Mucosa of descending colon (tissue), 3 donors: ENCODE results near the gene FBXO3. TPM values are rescaled to one million over a fixed set of nuclear protein-coding genes. Genes with fewer than 3 reads are reported as not detected.
A peak's percentile ranks its signal among the peaks of the same experiment; 100 is the strongest.
"Not testable (repeated sequence)": the region's sequence is repeated elsewhere in the genome, so short reads cannot be mapped to it uniquely, and the experiment has no call there.

ENCODE experiments used
- ATAC-seq: fragments of 200-7000 bp; cut with Tn5 transposase; one replicate; pipeline ENCODE4 v1.9.1; 2020; ENCODE audit warnings: mild to moderate bottlenecking, moderate library complexity
- DNase-seq, 3 donors: peaks; one replicate each; pipeline ENCODE4 v3.0.0-alpha.2; 2020
- H3K36me3 ChIP-seq: fragments of 200-600 bp; one replicate; pipeline ENCODE4 v1.8.0; 2021; ENCODE audit warnings: low read depth, mild to moderate bottlenecking
- H3K4me1 ChIP-seq: fragments of 200-600 bp; one replicate; pipeline ENCODE4 v1.8.0; 2021; ENCODE audit warnings: low read depth, mild to moderate bottlenecking
- H3K4me3 ChIP-seq: fragments of 200-600 bp; one replicate; pipeline ENCODE4 v1.8.0; 2021; ENCODE audit warnings: mild to moderate bottlenecking
- H3K9me3 ChIP-seq: fragments of 200-600 bp; one replicate; pipeline ENCODE4 v1.8.0; 2021; ENCODE audit warnings: mild to moderate bottlenecking
- CTCF ChIP-seq: fragments of 200-600 bp; IDR thresholded peaks from one replicate; pipeline ENCODE4 v1.8.0; 2022; ENCODE audit warnings: antibody characterized with exemption, mild to moderate bottlenecking
- intact Hi-C, 2 donors: fragments of 100-400 bp; cut with DNase I in 1 of 2; cut with micrococcal nuclease in 1 of 2; formaldehyde crosslinking; loops; one replicate each; pipeline versions ENCODE4 v1.11.0 to v1.11.1; 2022; cut with DNase I, micrococcal nuclease
- total RNA-seq, 3 donors: library from RNA; stranded (reverse); fragmentation: NEBNext Ultra II Directional in 2 of 3; extraction: Animal tissue kit (Norgen Biotek cat#: 25700) in 2 of 3; gene quantifications; one replicate each; pipeline versions ENCODE4 v1.2.1 to v1.2.4, GENCODE V29; 2021 to 2023
- donor health status: DM: no; HTN: no; CAD: no; lungs with moderate emphysema.
- donor health status: DM: no; HTN: no; CAD: no.
- donor health status: DM: no; HTN: yes; CAD: no.

The FBXO3 gene
- total RNA-seq, 3 donors from 2014 or later, result 27.3 to 36.0 (median 34.5) TPM

- DNase-seq (no peak), ATAC-seq (no peak)
- no peak overlapping the region for H3K4me3 ChIP-seq
- intact Hi-C loops, result no loop called here
- H3K9me3 ChIP-seq, result no peaks in the 10 kb centered on the region
- peaks cover 8% of the 10 kb centered on the region for H3K36me3 ChIP-seq
- no peak for TF ChIP-seq CTCF
- peaks cover 10% of the 10 kb centered on the region for H3K4me1 ChIP-seq
Measured at GRCh38 chr11:33712436-33712835, 61.9 kb downstream of the FBXO3 start.

GRCh38 chr11:33709466-33709865 lies 64.9 kb downstream of the FBXO3 start:
- peaks cover 8% of the 10 kb centered on the region for H3K4me1 ChIP-seq
- DNase-seq, result no peak
- no peaks in the 10 kb centered on the region for H3K9me3 ChIP-seq
- H3K36me3 ChIP-seq, result peaks cover 8% of the 10 kb centered on the region
- no peak for TF ChIP-seq CTCF
- ATAC-seq, result no peak
- no peak overlapping the region for H3K4me3 ChIP-seq
- intact Hi-C loops, result no loop called here

GRCh38 chr11:33708985-33709384 lies 65.3 kb downstream of the FBXO3 start:
- intact Hi-C loops, result no loop called here
- DNase-seq (no peak), ATAC-seq (no peak)
- Histone ChIP-seq H3K4me3 (no peak overlapping the region), H3K9me3 (no peaks in the 10 kb centered on the region), H3K4me1 (peaks cover 13% of the 10 kb centered on the region), H3K36me3 (peaks cover 8% of the 10 kb centered on the region)
- TF ChIP-seq CTCF, result no peak

- H3K9me3 ChIP-seq, DNase-seq, H3K4me3 ChIP-seq, intact Hi-C loops, H3K36me3 ChIP-seq: not testable (repeated sequence)
- peak; percentile 78 for ATAC-seq
- H3K4me1 ChIP-seq, result peaks cover 15% of the 10 kb centered on the region
Measured at GRCh38 chr11:33707831-33708230, 66.5 kb downstream of the FBXO3 start.

- H3K36me3 ChIP-seq, result peaks cover 8% of the 10 kb centered on the region
Measured at GRCh38 chr11:33706966-33707365, 67.4 kb downstream of the FBXO3 start.

GRCh38 chr11:33706546-33706945 lies 67.8 kb downstream of the FBXO3 start:
- Histone ChIP-seq H3K36me3 (peaks cover 8% of the 10 kb centered on the region), H3K9me3 (no peaks in the 10 kb centered on the region), H3K4me1 (peaks cover 26% of the 10 kb centered on the region), H3K4me3 (no peak overlapping the region)
- TF ChIP-seq CTCF, result no peak
- ATAC-seq (no peak), DNase-seq (no peak)
- intact Hi-C loops, result no loop called here

More at GRCh38 chr11:33706966-33707365, 67.4 kb downstream of the FBXO3 start:
- TF ChIP-seq CTCF, result no peak
- Histone ChIP-seq H3K9me3 (no peaks in the 10 kb centered on the region), H3K4me1 (peaks cover 22% of the 10 kb centered on the region), H3K4me3 (no peak overlapping the region)
- DNase-seq (no peak), ATAC-seq (no peak)
- intact Hi-C loops, result no loop called here
